ENCODE results near the gene SLC6A13.

- TF ChIP-seq EP300 (conservative IDR thresholded peaks at IDR 0.05; ENCODE audit: poor library complexity, severe bottlenecking) (no peak), POLR2AphosphoS5 (IDR thresholded peaks at IDR 0.05) (no peak), EZH2 (IDR thresholded peaks at IDR 0.05; ENCODE audit: borderline replicate concordance, insufficient read depth, low read length, poor library complexity, severe bottlenecking) (no peak)
Measured at GRCh38 chr12:209851-210250, 52.8 kb downstream of the SLC6A13 start.

All from neural cell (in vitro differentiated cells).